CD4-positive, alpha-beta memory T cell (primary cell): Measurements from ENCODE around the gene PBX1. TPM values are rescaled to one million over a fixed set of nuclear protein-coding genes. Genes with fewer than 3 reads are reported as not detected.

Source experiments
- CTCF ChIA-PET: fragments of 350-600 bp; sonication (Branson Sonifier 250); formaldehyde crosslinking; loops from one replicate; lab custom pipeline; 2021; ENCODE audit warnings: inconsistent platforms; ENCODE audit not compliant: partially characterized antibody; lab: Charles Lee
- POLR2A ChIA-PET: fragments of 350-600 bp; sonication (Branson Sonifier 250); formaldehyde crosslinking; loops from one replicate; lab custom pipeline; 2021; ENCODE audit not compliant: partially characterized antibody; lab: Charles Lee
- DNase-seq, 5 donors: peaks; one replicate each; pipeline versions ENCODE4 v3.0.0 to v3.0.0-alpha.2; 2020 to 2022; ENCODE audit warnings: mixed read lengths in 1 of 5
- H3K27ac ChIP-seq: one replicate; pipeline ENCODE4 v1.7.0; 2013; ENCODE audit warnings: low read depth, low read length
- H3K27me3 ChIP-seq: 2 replicates; pipeline ENCODE4 v1.7.0; 2013; ENCODE audit warnings: mild to moderate bottlenecking, low read length, moderate library complexity; ENCODE audit not compliant: insufficient read depth
- H3K36me3 ChIP-seq: 2 replicates; pipeline ENCODE4 v1.7.0; 2013; ENCODE audit warnings: mild to moderate bottlenecking, low read length, moderate library complexity; ENCODE audit not compliant: insufficient read depth
- H3K4me1 ChIP-seq: 2 replicates; pipeline ENCODE4 v1.7.0; 2013; ENCODE audit warnings: mild to moderate bottlenecking, low read length, moderate library complexity; ENCODE audit not compliant: insufficient read depth
- H3K4me3 ChIP-seq, 2 donors: one replicate each; pipeline ENCODE4 v1.7.0; 2013; ENCODE audit warnings: low read length in 2 of 2, mild to moderate bottlenecking in 1 of 2
- H3K9me3 ChIP-seq, 2 donors: one replicate each; pipeline ENCODE4 v1.7.0; 2013; ENCODE audit warnings: low read length in 2 of 2, control low read depth in 1 of 2; ENCODE audit not compliant: control insufficient read depth in 1 of 2
- H3K27ac Mint-ChIP-seq, 7 donors: one replicate each; pipeline ENCODE4 v1.8.0; 2020 to 2021; ENCODE audit warnings: mixed read lengths in 7 of 7, mild to moderate bottlenecking in 6 of 7, inconsistent platforms in 3 of 7, moderate library complexity in 3 of 7
- H3K27me3 Mint-ChIP-seq, 2 donors: one replicate each; pipeline ENCODE4 v1.8.0; 2020 to 2021; ENCODE audit warnings: mixed read lengths in 2 of 2
- H3K36me3 Mint-ChIP-seq, 2 donors: one replicate each; pipeline ENCODE4 v1.8.0; 2020 to 2021; ENCODE audit warnings: mixed read lengths in 2 of 2, inconsistent platforms in 1 of 2, mild to moderate bottlenecking in 1 of 2
- H3K4me1 Mint-ChIP-seq, 4 donors: one replicate each; pipeline ENCODE4 v1.8.0; 2020 to 2021; ENCODE audit warnings: mixed read lengths in 4 of 4, mild to moderate bottlenecking in 1 of 4
- H3K4me3 Mint-ChIP-seq, 8 donors: one replicate each; pipeline ENCODE4 v1.8.0; 2020 to 2021; ENCODE audit warnings: mixed read lengths in 8 of 8, mild to moderate bottlenecking in 7 of 8, moderate library complexity in 6 of 8, inconsistent platforms in 3 of 8
- H3K9me3 Mint-ChIP-seq, 8 donors: one replicate each; pipeline ENCODE4 v1.8.0; 2020 to 2021; ENCODE audit warnings: mixed read lengths in 8 of 8, mild to moderate bottlenecking in 5 of 8, inconsistent platforms in 3 of 8, moderate library complexity in 1 of 8
- intact Hi-C: fragments of 100-400 bp; cut with micrococcal nuclease; formaldehyde crosslinking; loops from one replicate; pipeline ENCODE4 v1.15.1; 2023
- polyA plus RNA-seq, 2 donors: library from polyadenylated mRNA; unstranded; fragments of 300-500 nt; fragmentation: Illumina TruSeq; gene quantifications; one replicate each; pipeline ENCODE4 v1.2.3, GENCODE V29; 2021
- total RNA-seq, 2 experiments: library from RNA; stranded (reverse); gene quantifications; one replicate each; pipeline ENCODE4 v1.2.3, GENCODE V29; 2021

Gene PBX1
- total and polyA plus RNA-seq, 4 experiments from 2014 or later: 0.06 to 0.70 (median 0.53) TPM; not detected in 1

GRCh38 chr1:164583835-164584539, 25.0 kb downstream of the PBX1 start:
- intact Hi-C loops: no loop called here
- no peaks in the 10 kb centered on the region for H3K9me3 ChIP-seq
- no peaks in the 10 kb centered on the region for H3K36me3 ChIP-seq
- H3K4me3 ChIP-seq: no peak overlapping the region
- Mint-ChIP-seq H3K27me3 (peaks cover 0 to 4% of the 10 kb centered on the region in 2 donors), H3K4me1 (no peaks in the 10 kb centered on the region), H3K4me3 (no peak overlapping the region), H3K36me3 (no peaks in the 10 kb centered on the region), H3K27ac (no peak overlapping the region), H3K9me3 (peaks cover 0 to 2% (median 0%) of the 10 kb centered on the region in 8 donors)
- H3K27me3 ChIP-seq: no peaks in the 10 kb centered on the region
- no peak overlapping the region for H3K27ac ChIP-seq
- no peaks in the 10 kb centered on the region for H3K4me1 ChIP-seq
- ChIA-PET POLR2A (no interaction called here), CTCF (no interaction called here)
- no peak for DNase-seq

GRCh38 chr1:164586591-164586990, 27.6 kb downstream of the PBX1 start:
- Mint-ChIP-seq H3K4me1 (no peaks in the 10 kb centered on the region), H3K9me3 (peaks cover 0 to 4% (median under 1%) of the 10 kb centered on the region in 8 donors), H3K27me3 (peaks cover 0 to 6% of the 10 kb centered on the region in 2 donors), H3K36me3 (no peaks in the 10 kb centered on the region), H3K4me3 (no peak overlapping the region), H3K27ac (no peak overlapping the region)
- ChIA-PET POLR2A (no interaction called here), CTCF (no interaction called here)
- Histone ChIP-seq H3K4me1 (no peaks in the 10 kb centered on the region), H3K4me3 (no peak overlapping the region), H3K36me3 (no peaks in the 10 kb centered on the region), H3K9me3 (no peaks in the 10 kb centered on the region), H3K27me3 (no peaks in the 10 kb centered on the region), H3K27ac (no peak overlapping the region)
- no peak for DNase-seq
- intact Hi-C loops: no loop called here

GRCh38 chr1:164587617-164588501, 28.9 kb downstream of the PBX1 start:
- DNase-seq: no peak
- Mint-ChIP-seq H3K36me3 (no peaks in the 10 kb centered on the region), H3K9me3 (peaks cover 0 to 4% (median under 1%) of the 10 kb centered on the region in 8 donors), H3K27ac (no peak overlapping the region), H3K4me1 (no peaks in the 10 kb centered on the region), H3K4me3 (no peak overlapping the region), H3K27me3 (peaks cover 0 to 6% of the 10 kb centered on the region in 2 donors)
- Histone ChIP-seq H3K4me3 (no peak overlapping the region), H3K27me3 (no peaks in the 10 kb centered on the region), H3K4me1 (no peaks in the 10 kb centered on the region), H3K9me3 (no peaks in the 10 kb centered on the region), H3K27ac (no peak overlapping the region), H3K36me3 (no peaks in the 10 kb centered on the region)
- intact Hi-C loops: no loop called here
- ChIA-PET POLR2A (no interaction called here), CTCF (no interaction called here)

- Histone ChIP-seq H3K27ac (no peak overlapping the region), H3K27me3 (no peaks in the 10 kb centered on the region), H3K9me3 (no peaks in the 10 kb centered on the region), H3K36me3 (no peaks in the 10 kb centered on the region), H3K4me3 (no peak overlapping the region), H3K4me1 (no peaks in the 10 kb centered on the region)
- Mint-ChIP-seq H3K27ac (no peak overlapping the region), H3K4me1 (no peaks in the 10 kb centered on the region), H3K9me3 (peaks cover 0 to 4% (median under 1%) of the 10 kb centered on the region in 8 donors), H3K36me3 (no peaks in the 10 kb centered on the region), H3K4me3 (no peak overlapping the region), H3K27me3 (peaks cover 0 to 5% of the 10 kb centered on the region in 2 donors)
- ChIA-PET CTCF (no interaction called here), POLR2A (no interaction called here)
- intact Hi-C loops: no loop called here
- DNase-seq: no peak
These were observed 29.7 kb downstream of the PBX1 start for GRCh38 chr1:164588516-164589341.

- POLR2A ChIA-PET: no interaction called here
- H3K36me3 Mint-ChIP-seq: no peaks in the 10 kb centered on the region
- peaks cover 0 to 4% (median under 1%) of the 10 kb centered on the region in 8 donors for H3K9me3 Mint-ChIP-seq
- no peaks in the 10 kb centered on the region for H3K4me1 ChIP-seq
- no peaks in the 10 kb centered on the region for H3K36me3 ChIP-seq
- intact Hi-C loops: no loop called here
- DNase-seq: no peak
- no peaks in the 10 kb centered on the region for H3K4me1 Mint-ChIP-seq
- H3K27ac ChIP-seq: no peak overlapping the region
- H3K4me3 Mint-ChIP-seq: no peak overlapping the region
- no peak overlapping the region for H3K27ac Mint-ChIP-seq
- no peak overlapping the region for H3K4me3 ChIP-seq
- no peaks in the 10 kb centered on the region for H3K27me3 ChIP-seq
- CTCF ChIA-PET: no interaction called here
- peaks cover 0 to 5% of the 10 kb centered on the region in 2 donors for H3K27me3 Mint-ChIP-seq
- H3K9me3 ChIP-seq: no peaks in the 10 kb centered on the region
These were observed 30.4 kb downstream of the PBX1 start for GRCh38 chr1:164589408-164589807.

- intact Hi-C loops: no loop called here
- POLR2A ChIA-PET: interaction anchor here (0.6 kb wide), 1 partner anchor 9 kb away, joined by 3 read pairs; no protein-coding TSS in a partner anchor
- Mint-ChIP-seq H3K36me3 (no peaks in the 10 kb centered on the region), H3K27ac (no peak overlapping the region), H3K4me1 (no peaks in the 10 kb centered on the region), H3K27me3 (peaks cover 0 to 5% of the 10 kb centered on the region in 2 donors), H3K4me3 (no peak overlapping the region), H3K9me3 (peaks cover 0 to 4% (median under 1%) of the 10 kb centered on the region in 8 donors)
- Histone ChIP-seq H3K4me1 (no peaks in the 10 kb centered on the region), H3K4me3 (no peak overlapping the region), H3K9me3 (no peaks in the 10 kb centered on the region), H3K27ac (no peak overlapping the region), H3K27me3 (no peaks in the 10 kb centered on the region), H3K36me3 (no peaks in the 10 kb centered on the region)
- CTCF ChIA-PET: no interaction called here
- DNase-seq: no peak
These were observed 31.1 kb downstream of the PBX1 start for GRCh38 chr1:164589961-164590507.
